Liver (tissue), 9 donors: ENCODE results near the gene FETUB. TPM values are rescaled to one million over a fixed set of nuclear protein-coding genes. Genes with fewer than 3 reads are reported as not detected.

Experiments
- DNase-seq: peaks from one replicate; pipeline ENCODE4 v3.0.0-alpha.2; 2017; ENCODE audit warnings: low spot score
- H3K27ac ChIP-seq, 2 donors: one replicate each; pipeline ENCODE4 v1.7.0; 2013; ENCODE audit warnings: inconsistent platforms in 2 of 2, low read length in 2 of 2, control low read depth in 1 of 2, low read depth in 1 of 2, mild to moderate bottlenecking in 1 of 2
- H3K27me3 ChIP-seq, 4 donors: one replicate each; pipeline versions ENCODE4 v1.6.1 to v1.7.0; 2013; ENCODE audit warnings: low read length in 3 of 4, inconsistent platforms in 1 of 4, mild to moderate bottlenecking in 1 of 4, moderate library complexity in 1 of 4; ENCODE audit not compliant: control insufficient read depth in 4 of 4, insufficient read depth in 4 of 4
- H3K36me3 ChIP-seq, 4 donors: one replicate each; pipeline versions ENCODE4 v1.6.1 to v1.7.0; 2013; ENCODE audit warnings: low read length in 3 of 4, mild to moderate bottlenecking in 3 of 4, low read depth in 1 of 4, moderate library complexity in 1 of 4; ENCODE audit not compliant: control insufficient read depth in 4 of 4, insufficient read depth in 3 of 4
- H3K4me1 ChIP-seq, 4 donors: one replicate each; pipeline versions ENCODE4 v1.6.1 to v1.7.0; 2013; ENCODE audit warnings: low read length in 3 of 4, mild to moderate bottlenecking in 3 of 4, moderate library complexity in 1 of 4; ENCODE audit not compliant: control insufficient read depth in 4 of 4, insufficient read depth in 4 of 4
- H3K4me3 ChIP-seq, 3 donors: one replicate each; pipeline versions ENCODE4 v1.6.1 to v1.7.0; 2013; ENCODE audit warnings: low read length in 3 of 3, control low read depth in 1 of 3, low read depth in 1 of 3, mild to moderate bottlenecking in 1 of 3
- H3K9ac ChIP-seq, 2 donors: one replicate each; pipeline ENCODE4 v1.7.0; 2013; ENCODE audit warnings: low read length in 2 of 2, mild to moderate bottlenecking in 2 of 2, moderate library complexity in 2 of 2, control low read depth in 1 of 2, low read depth in 1 of 2
- H3K9me3 ChIP-seq, 4 donors: one replicate each; pipeline versions ENCODE4 v1.6.1 to v1.7.0; 2013; ENCODE audit warnings: low read length in 3 of 4; ENCODE audit not compliant: control insufficient read depth in 4 of 4
- EGR1 ChIP-seq, 2 donors: IDR thresholded peaks; 2 replicates each; pipeline ENCODE4 v1.6.1; 2016 to 2018; ENCODE audit warnings: antibody characterized with exemption in 2 of 2, low read depth in 2 of 2
- FOXA1 ChIP-seq: IDR thresholded peaks from 2 replicates; pipeline ENCODE4 v1.6.1; 2016; ENCODE audit warnings: antibody characterized with exemption
- FOXA2 ChIP-seq: IDR thresholded peaks from 2 replicates; pipeline ENCODE4 v1.6.1; 2016; ENCODE audit warnings: antibody characterized with exemption
- GABPA ChIP-seq, 2 donors: IDR thresholded peaks in 1 of 2; conservative IDR thresholded peaks in 1 of 2; 2 replicates each; pipeline ENCODE4 v1.6.1; 2016; ENCODE audit warnings: antibody characterized with exemption in 2 of 2, mild to moderate bottlenecking in 1 of 2, moderate library complexity in 1 of 2
- HNF4A ChIP-seq, 2 donors: conservative IDR thresholded peaks; 2 replicates each; pipeline ENCODE4 v1.6.1; 2016; ENCODE audit warnings: antibody characterized with exemption in 2 of 2, mild to moderate bottlenecking in 2 of 2
- HNF4G ChIP-seq: IDR thresholded peaks from 2 replicates; pipeline ENCODE4 v1.6.1; 2016; ENCODE audit warnings: antibody characterized with exemption
- JUND ChIP-seq, 2 donors: IDR thresholded peaks; 2 replicates each; pipeline ENCODE4 v1.6.1; 2016; ENCODE audit warnings: antibody characterized with exemption in 2 of 2
- NR2F2 ChIP-seq: IDR thresholded peaks from 2 replicates; pipeline ENCODE4 v1.6.1; 2016; ENCODE audit warnings: antibody characterized with exemption
- RAD21 ChIP-seq, 2 donors: IDR thresholded peaks; 2 replicates each; pipeline ENCODE4 v1.6.1; 2016; ENCODE audit warnings: antibody characterized with exemption in 2 of 2, mild to moderate bottlenecking in 2 of 2
- RXRA ChIP-seq, 2 donors: IDR thresholded peaks; 2 replicates each; pipeline ENCODE4 v1.6.1; 2017 to 2018; ENCODE audit warnings: antibody characterized with exemption in 2 of 2, mild to moderate bottlenecking in 1 of 2
- SP1 ChIP-seq: IDR thresholded peaks from 2 replicates; pipeline ENCODE4 v1.6.1; 2018; ENCODE audit warnings: antibody characterized with exemption, mild to moderate bottlenecking
- TAF1 ChIP-seq: conservative IDR thresholded peaks from 2 replicates; pipeline ENCODE4 v1.6.1; 2016; ENCODE audit warnings: antibody characterized with exemption, mild to moderate bottlenecking
- YY1 ChIP-seq: IDR thresholded peaks from 2 replicates; pipeline ENCODE4 v1.6.1; 2016; ENCODE audit warnings: antibody characterized with exemption, mild to moderate bottlenecking
- WGBS: extraction: QIAGEN DNeasy Blood & Tissue Kit; methylation state at CpG from one replicate; pipeline ENCODE4 v1.1.7; 2013; 5-methylcytosine and 5-hydroxymethylcytosine counted together
- polyA plus RNA-seq, 2 donors: library from polyadenylated mRNA; stranded (reverse) in 1 of 2; unstranded in 1 of 2; fragments of 200-250 nt in 1 of 2; fragments of >200 nt in 1 of 2; fragmentation: Nextera tagmentation in 1 of 2; extraction: Ambion mirVana in 1 of 2; gene quantifications; one replicate each; pipeline versions ENCODE4 v1.2.1 to v1.2.3, GENCODE V29; 2013 to 2015
- total RNA-seq, 2 donors: library from RNA; depleted of rRNA; stranded (reverse); fragments of >200 nt; gene quantifications; one replicate each; pipeline ENCODE4 v1.2.3, GENCODE V29; 2014
- TF ChIP-seq, protein P1 (sequence below): fragments of 150-350 bp; IDR thresholded peaks from 2 replicates; pipeline ENCODE4 v1.5.1; 2017; ENCODE audit warnings: improper control_type of control experiment, low read depth, low read length; ENCODE audit not compliant: missing input control
- TF ChIP-seq, protein P2 (sequence below): IDR thresholded peaks from 2 replicates; pipeline ENCODE4 v1.6.1; 2016; ENCODE audit warnings: antibody characterized with exemption
- TF ChIP-seq, protein P3 (sequence below): IDR thresholded peaks from 2 replicates; pipeline ENCODE4 v1.6.1; 2016; ENCODE audit warnings: antibody characterized with exemption, mild to moderate bottlenecking
- TF ChIP-seq, protein P4 (sequence below): IDR thresholded peaks from 2 replicates; pipeline ENCODE4 v1.6.1; 2016; ENCODE audit warnings: antibody characterized with exemption
- TF ChIP-seq, protein P5 (sequence below): IDR thresholded peaks from 2 replicates; pipeline ENCODE4 v1.6.1; 2016; ENCODE audit warnings: antibody characterized with exemption
- donor health status: healthy.
- donor health status: healthy.
- donor health status: healthy.
- donor health status: healthy.
- donor health status: healthy.

The FETUB gene
- total and polyA plus RNA-seq, 4 donors: 3.1 to 28.6 (median 9.4) TPM

DNA sequence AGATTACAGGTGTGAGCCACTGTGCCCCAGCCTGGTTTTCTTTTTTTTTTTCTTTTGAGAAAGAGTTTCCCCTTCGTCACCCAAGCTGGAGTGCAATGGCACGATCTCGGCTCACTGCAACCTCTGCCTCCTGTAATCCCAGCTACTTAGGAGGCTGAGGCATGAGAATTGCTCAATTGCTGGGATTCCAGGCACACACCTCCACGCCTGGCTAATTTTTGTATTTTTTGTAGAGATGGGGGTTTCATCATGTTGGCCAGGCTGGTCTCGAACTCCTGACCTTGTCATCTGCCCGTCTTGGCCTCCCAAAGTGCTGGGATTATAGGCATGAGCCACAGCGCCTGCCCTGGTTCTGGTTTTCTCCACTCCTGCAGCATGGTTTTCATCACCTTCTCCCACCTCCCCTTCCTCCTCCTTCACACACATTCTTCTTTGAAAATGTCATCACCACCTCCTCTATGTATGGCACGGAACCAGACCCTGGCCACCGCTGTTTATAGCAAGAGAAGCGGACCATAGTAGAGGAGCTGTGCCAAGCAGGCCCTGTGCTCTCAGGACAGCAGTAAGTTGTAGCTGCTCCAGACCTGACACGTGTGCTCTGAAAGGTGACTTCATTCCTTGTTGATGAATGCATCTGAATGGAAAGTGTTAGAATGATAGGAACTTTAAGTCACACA, 42.0 kb upstream of the FETUB start:
- WGBS: 45% methylated on average over 11 of the region's 11 CpGs
- H3K27me3 ChIP-seq: no peaks in the 10 kb centered on the region
- no peaks in the 10 kb centered on the region for H3K36me3 ChIP-seq
- no peaks in the 10 kb centered on the region for H3K9me3 ChIP-seq
- H3K27ac ChIP-seq: peak overlapping the region; percentile 78 to 84
- TF ChIP-seq, protein P1, sequence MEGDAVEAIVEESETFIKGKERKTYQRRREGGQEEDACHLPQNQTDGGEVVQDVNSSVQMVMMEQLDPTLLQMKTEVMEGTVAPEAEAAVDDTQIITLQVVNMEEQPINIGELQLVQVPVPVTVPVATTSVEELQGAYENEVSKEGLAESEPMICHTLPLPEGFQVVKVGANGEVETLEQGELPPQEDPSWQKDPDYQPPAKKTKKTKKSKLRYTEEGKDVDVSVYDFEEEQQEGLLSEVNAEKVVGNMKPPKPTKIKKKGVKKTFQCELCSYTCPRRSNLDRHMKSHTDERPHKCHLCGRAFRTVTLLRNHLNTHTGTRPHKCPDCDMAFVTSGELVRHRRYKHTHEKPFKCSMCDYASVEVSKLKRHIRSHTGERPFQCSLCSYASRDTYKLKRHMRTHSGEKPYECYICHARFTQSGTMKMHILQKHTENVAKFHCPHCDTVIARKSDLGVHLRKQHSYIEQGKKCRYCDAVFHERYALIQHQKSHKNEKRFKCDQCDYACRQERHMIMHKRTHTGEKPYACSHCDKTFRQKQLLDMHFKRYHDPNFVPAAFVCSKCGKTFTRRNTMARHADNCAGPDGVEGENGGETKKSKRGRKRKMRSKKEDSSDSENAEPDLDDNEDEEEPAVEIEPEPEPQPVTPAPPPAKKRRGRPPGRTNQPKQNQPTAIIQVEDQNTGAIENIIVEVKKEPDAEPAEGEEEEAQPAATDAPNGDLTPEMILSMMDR: no peak
- no peak for TF ChIP-seq TAF1
- TF ChIP-seq, protein P2, sequence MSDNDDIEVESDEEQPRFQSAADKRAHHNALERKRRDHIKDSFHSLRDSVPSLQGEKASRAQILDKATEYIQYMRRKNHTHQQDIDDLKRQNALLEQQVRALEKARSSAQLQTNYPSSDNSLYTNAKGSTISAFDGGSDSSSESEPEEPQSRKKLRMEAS: peak; percentile 24
- H3K9ac ChIP-seq: no peak overlapping the region
- peaks cover 14 to 76% (median 54%) of the 10 kb centered on the region in 4 donors for H3K4me1 ChIP-seq
- DNase-seq: no peak
- H3K4me3 ChIP-seq: no peak overlapping the region

DNA sequence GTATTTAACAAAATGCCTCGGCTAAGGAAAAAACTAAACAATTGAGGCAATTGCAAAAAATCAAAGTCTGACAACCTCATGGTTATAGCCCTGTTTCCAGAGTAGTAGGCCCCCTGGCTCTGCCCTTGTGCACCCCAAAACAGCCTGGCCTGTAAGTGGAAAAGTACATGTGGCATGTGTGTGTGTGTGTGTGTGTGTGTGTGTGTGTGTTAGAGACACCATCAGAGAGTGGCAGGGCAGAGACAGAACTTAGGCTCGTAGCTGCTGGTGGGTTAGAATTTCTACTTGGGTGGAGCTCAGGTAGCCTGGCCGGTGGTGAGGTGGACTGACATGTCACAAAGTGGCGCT, 41.4 kb upstream of the FETUB start:
- no peaks in the 10 kb centered on the region for H3K9me3 ChIP-seq
- H3K4me3 ChIP-seq: no peak overlapping the region
- H3K4me1 ChIP-seq: peaks cover 14 to 72% (median 54%) of the 10 kb centered on the region in 4 donors
- 37% methylated on average over 4 of the region's 4 CpGs for WGBS
- peak overlapping the region in 1 of 2 donors; percentile 16 for H3K9ac ChIP-seq
- no peak for DNase-seq
- no peaks in the 10 kb centered on the region for H3K36me3 ChIP-seq
- no peaks in the 10 kb centered on the region for H3K27me3 ChIP-seq
- no peak for TF ChIP-seq EGR1 (IDR thresholded peaks at IDR 0.05; ENCODE audit: low read depth in 2 of 2)
- TF ChIP-seq, protein P3, sequence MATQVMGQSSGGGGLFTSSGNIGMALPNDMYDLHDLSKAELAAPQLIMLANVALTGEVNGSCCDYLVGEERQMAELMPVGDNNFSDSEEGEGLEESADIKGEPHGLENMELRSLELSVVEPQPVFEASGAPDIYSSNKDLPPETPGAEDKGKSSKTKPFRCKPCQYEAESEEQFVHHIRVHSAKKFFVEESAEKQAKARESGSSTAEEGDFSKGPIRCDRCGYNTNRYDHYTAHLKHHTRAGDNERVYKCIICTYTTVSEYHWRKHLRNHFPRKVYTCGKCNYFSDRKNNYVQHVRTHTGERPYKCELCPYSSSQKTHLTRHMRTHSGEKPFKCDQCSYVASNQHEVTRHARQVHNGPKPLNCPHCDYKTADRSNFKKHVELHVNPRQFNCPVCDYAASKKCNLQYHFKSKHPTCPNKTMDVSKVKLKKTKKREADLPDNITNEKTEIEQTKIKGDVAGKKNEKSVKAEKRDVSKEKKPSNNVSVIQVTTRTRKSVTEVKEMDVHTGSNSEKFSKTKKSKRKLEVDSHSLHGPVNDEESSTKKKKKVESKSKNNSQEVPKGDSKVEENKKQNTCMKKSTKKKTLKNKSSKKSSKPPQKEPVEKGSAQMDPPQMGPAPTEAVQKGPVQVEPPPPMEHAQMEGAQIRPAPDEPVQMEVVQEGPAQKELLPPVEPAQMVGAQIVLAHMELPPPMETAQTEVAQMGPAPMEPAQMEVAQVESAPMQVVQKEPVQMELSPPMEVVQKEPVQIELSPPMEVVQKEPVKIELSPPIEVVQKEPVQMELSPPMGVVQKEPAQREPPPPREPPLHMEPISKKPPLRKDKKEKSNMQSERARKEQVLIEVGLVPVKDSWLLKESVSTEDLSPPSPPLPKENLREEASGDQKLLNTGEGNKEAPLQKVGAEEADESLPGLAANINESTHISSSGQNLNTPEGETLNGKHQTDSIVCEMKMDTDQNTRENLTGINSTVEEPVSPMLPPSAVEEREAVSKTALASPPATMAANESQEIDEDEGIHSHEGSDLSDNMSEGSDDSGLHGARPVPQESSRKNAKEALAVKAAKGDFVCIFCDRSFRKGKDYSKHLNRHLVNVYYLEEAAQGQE: no peak
- no peak for TF ChIP-seq NR2F2
- TF ChIP-seq FOXA2: no peak
- no peak for TF ChIP-seq HNF4A (conservative IDR thresholded peaks at IDR 0.05)
- TF ChIP-seq, protein P4, sequence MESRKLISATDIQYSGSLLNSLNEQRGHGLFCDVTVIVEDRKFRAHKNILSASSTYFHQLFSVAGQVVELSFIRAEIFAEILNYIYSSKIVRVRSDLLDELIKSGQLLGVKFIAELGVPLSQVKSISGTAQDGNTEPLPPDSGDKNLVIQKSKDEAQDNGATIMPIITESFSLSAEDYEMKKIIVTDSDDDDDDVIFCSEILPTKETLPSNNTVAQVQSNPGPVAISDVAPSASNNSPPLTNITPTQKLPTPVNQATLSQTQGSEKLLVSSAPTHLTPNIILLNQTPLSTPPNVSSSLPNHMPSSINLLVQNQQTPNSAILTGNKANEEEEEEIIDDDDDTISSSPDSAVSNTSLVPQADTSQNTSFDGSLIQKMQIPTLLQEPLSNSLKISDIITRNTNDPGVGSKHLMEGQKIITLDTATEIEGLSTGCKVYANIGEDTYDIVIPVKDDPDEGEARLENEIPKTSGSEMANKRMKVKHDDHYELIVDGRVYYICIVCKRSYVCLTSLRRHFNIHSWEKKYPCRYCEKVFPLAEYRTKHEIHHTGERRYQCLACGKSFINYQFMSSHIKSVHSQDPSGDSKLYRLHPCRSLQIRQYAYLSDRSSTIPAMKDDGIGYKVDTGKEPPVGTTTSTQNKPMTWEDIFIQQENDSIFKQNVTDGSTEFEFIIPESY: no peak
- TF ChIP-seq HNF4G: no peak
- TF ChIP-seq, protein P1: no peak
- no peak for TF ChIP-seq JUND (IDR thresholded peaks at IDR 0.05)
- no peak for TF ChIP-seq GABPA (IDR thresholded peaks at IDR 0.05 in 1 of 2, conservative IDR thresholded peaks at IDR 0.05 in 1 of 2)
- no peak for TF ChIP-seq SP1
- TF ChIP-seq RAD21 (IDR thresholded peaks at IDR 0.05): no peak
- TF ChIP-seq, protein P5, sequence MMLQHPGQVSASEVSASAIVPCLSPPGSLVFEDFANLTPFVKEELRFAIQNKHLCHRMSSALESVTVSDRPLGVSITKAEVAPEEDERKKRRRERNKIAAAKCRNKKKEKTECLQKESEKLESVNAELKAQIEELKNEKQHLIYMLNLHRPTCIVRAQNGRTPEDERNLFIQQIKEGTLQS: no peak
- no peak for TF ChIP-seq FOXA1
- TF ChIP-seq TAF1: no peak
- no peak for TF ChIP-seq YY1
- no peak for TF ChIP-seq RXRA (IDR thresholded peaks at IDR 0.05)
- TF ChIP-seq, protein P2: no peak
- peak overlapping the region; percentile 78 to 84 for H3K27ac ChIP-seq
